Stimulated activated CD8-positive, alpha-beta memory T cell treated with anti-CD3 and anti-CD28 coated beads, Interleukin-7, amount 100 ng/mL, for 4 hours (primary cell): ENCODE data around the gene CFL1.

ENCODE experiments used
- DNase-seq, 2 donors: peaks; one replicate each; pipeline ENCODE4 v3.0.0-alpha.2; 2020; ENCODE audit warnings: low read depth in 2 of 2

CFL1 gene

DNA sequence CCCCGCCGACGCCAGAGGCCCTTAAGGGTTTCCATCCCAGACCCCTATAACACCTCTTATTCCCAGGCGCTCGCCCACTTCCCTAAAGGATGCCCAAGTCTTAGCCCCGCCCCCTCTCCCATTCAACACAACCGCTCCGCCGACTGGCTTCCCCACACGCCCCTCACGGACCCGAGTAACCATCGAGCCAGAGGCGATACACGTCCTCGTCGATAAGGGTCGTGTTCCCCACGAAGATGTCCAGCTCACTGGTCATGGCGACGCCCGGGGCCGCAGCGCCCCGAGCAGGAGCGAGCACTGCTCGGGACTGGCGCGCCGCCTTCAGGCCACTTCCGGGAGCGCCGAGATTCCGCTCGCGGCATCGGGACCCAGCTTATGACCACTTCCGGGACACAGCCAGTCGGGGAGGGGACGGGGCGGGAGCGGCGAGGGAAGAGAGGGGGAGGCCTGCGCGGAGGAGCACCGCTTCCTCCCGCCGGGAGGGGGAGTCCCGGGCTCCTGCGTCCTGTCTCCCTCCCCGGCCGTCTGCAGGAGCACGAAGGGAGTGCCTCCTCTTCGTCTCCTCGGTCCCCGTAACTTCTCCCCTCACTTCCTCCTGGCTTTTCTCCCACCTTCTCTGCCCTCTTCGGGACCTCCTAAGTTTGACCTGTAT lies 30.3 kb upstream of the CFL1 start, which contains the start of gene FIBP:
FIBP (minus strand) TSS at position 309 of the 652 bp plus-strand sequence; CDS start at position 256, 53 bp downstream.
- DNase-seq = peak; percentile 90 to 95

DNA sequence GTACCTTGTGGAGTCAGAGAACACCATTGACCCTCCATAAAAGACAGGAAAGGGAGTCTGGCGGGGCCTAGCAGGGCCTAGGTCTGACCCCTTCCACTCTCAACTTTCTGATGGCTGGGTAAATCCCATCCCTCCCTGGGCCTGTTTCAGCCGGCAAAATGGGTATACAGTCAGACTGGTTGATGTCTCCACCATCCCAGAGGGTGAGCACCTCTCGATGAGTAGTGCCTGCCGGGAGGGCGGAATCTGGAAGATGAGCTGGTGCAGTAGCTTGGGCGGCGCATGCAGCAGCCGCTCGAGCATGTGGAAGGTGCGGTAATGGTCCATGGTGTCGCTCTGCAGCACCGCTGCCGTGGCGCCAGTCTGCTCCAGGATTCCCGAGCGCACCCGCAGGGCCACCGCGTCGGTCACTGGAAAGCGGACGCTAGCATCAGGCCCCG lies 29.8 kb upstream of the CFL1 start:
- DNase-seq = no peak

DNA sequence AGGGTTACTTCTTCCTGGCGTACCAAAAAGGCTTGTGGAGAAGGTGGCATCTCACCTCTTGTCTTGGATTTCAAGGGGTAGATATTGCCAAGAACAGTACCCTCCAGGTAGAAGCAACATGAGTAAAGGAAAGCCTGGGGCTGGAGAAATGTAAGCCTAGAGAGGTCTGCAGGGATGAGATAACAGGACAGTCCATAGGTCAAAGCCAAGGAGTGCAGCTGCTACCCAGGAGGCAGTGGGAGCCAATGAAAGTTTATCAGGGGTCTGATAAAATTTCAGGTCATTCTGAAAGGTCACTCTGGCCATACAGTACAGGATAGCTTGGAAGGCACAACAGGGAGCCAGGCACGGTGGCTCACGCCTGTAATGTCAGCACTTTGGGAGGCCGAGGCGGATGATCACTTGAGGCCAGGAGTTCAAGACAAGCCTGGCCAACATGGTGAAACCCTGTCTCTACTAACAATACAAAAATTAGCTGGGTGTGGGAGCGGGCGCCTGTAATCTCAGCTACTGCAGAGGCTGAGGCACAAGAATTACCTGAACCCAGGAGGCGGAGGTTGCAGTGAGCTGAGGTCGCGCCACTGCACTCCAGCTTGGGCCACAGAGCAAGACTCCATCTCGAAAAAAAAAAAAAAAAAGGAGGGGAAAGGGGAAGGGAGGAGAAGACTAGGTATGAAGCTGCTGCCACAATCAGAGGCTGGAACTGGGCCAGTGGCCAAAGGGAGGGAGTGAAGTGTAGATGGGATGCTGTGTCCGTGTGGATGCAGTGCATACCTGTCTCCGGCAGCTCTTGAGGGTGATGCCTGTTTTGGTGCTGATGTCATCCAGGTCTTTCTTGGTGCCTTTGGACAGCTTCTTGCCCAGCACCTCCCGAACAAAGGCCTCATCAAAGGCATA lies 29.1 kb upstream of the CFL1 start:
- DNase-seq = no peak

- DNase-seq = no peak
These were observed 28.0 kb upstream of the CFL1 start for GRCh38 chr11:65885808-65886536.

- DNase-seq = no peak
These were observed 27.3 kb upstream of the CFL1 start for GRCh38 chr11:65885231-65885630.

DNA sequence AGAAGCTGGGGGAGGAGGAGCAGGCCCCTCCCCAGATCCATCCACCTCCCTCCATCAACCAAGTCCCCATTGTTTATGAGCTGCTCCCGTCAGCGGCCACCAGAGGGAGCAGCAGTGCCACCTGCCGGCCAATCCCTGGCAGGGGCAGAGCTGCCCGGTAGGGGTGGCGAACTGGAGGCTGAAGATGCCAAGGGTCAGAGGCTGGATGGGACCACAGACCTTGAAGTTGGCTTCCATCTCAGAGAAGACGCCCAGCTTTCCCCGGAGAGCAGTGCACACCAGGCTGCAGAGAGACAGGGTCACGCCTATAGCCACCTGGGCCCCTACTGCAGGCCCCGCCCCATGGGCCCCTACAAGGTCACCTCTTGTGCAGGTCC lies 26.7 kb upstream of the CFL1 start:
- DNase-seq = peak; percentile 68

DNA sequence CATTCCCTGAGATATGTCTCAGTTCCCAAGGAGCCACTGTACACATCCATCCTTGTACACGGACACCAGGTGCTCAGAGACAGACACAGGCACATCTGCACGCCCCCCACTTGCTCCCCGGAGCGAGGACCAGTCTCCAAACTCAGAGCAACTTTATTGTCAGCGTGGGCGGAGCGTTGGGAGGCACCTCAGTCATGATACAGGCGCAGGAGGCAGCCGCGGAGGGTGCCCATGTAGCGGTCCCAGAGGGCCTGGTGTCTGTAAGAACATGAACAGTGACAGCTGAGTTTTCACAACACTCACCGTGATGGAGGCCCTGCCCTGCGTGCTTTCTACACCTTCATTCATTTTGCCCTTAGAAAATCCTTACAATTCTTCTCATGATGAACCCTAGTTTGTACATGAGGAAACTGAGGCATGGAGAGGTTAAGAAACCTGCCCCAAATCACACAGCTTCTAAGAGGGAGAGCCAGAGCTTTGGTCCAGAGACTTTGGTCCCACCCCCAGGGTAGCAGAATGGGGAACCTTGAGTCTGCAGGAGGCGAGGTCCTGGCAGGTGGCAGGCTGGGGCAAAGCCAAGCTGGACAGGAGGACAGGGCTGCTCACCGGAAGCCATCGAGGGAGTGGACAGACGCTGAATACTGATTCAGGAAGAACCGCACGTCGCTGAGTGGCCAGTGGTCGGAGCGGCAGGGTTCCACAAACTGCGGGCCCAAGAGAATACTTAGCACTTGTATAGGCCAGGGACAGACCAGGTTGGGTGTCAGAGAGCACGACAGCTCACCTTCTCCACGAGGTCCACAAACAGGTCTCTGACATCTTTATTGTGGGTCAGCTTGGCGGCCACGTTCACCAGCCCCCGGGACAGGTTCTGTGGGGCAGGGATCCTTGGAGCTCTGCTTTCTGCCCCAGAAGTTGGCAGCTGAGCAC lies 26.1 kb upstream of the CFL1 start:
- DNase-seq = no peak

DNA sequence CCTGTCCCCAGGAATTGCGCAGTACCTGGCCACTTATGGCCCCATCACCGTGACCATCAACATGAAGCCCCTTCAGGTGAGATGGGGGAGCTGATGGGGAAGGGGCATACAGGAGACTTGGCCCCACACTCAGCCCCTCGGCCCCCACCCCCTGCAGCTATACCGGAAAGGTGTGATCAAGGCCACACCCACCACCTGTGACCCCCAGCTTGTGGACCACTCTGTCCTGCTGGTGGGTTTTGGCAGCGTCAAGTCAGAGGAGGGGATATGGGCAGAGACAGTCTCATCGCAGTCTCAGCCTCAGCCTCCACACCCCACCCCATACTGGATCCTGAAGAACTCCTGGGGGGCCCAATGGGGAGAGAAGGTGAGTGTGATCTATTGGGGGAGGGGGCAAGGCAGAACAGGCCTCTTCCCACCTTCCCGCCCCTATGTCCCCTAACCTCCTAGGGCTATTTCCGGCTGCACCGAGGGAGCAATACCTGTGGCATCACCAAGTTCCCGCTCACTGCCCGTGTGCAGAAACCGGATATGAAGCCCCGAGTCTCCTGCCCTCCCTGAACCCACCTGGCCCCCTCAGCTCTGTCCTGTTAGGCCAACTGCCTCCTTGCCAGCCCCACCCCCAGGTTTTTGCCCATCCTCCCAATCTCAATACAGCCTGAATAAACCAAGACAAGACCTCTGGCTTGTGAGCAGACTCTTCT lies 25.2 kb upstream of the CFL1 start:
- DNase-seq = no peak

GRCh38 chr11:65882120-65883057 lies 24.4 kb upstream of the CFL1 start:
- DNase-seq = no peak

DNA sequence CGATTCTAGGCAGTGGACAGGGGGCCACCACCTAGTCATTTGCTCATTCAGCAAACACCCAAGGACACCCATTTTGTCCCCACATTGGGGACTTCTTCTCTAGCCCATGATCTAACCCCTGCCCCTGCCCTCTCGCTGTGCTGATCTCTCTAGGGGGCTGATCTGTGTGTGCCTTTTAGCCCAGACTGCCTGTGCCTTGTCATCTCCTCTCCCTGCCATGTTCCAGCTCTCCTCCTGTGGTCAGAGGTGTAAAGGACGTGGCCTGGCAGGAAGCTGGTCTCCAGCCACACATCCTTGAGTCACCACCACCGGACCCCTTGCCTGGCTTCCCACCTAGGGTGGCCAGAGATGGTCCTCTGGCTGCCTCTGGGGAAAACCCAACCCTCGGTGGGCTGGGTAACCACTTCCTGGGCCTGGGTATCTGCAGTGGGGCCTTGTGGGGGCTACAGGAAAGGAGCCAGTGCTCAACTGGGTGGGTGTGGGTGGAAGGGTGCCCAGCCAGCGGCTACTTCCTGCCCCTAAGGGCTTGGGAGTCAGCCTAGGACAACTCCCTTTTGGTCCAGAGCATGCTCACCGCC lies 23.0 kb upstream of the CFL1 start:
- DNase-seq = no peak

- no peak for DNase-seq
These were observed 22.0 kb upstream of the CFL1 start for GRCh38 chr11:65880027-65880426.

DNA sequence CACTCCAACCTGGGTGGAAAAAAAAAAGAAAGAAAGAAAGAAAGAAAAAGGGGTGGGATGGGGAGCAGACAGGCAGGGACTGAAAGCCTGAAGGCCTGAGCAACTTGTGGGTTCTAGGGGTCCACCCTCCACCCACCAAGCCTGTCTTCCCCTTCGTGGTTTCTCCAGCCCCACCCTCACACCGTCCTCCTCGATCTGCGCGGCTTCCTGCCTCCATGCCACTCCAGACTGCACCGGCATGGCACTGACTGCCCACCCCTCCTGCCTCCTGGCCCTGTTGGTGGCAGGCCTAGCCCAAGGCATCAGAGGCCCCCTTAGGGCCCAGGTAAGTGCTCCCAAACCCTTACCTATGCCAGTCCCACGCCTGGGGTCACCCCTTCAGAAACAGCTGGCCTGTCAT lies 21.6 kb upstream of the CFL1 start, which contains the start of gene CTSW:
CTSW (plus strand) TSS at position 221 of the 400 bp plus-strand sequence; CDS start at position 239, 18 bp downstream.
- no peak for DNase-seq

- peak; percentile 87 to 88 for DNase-seq
These were observed 15.6 kb upstream of the CFL1 start for GRCh38 chr11:65873318-65874156.

GRCh38 chr11:65872586-65873317 lies 14.8 kb upstream of the CFL1 start, which contains the start of gene EFEMP2:
Gene EFEMP2 (minus strand): TSS chr11:65872800. CDS start chr11:65872354, 446 bp downstream.
- DNase-seq = no peak

- DNase-seq = no peak
These were observed 14.0 kb upstream of the CFL1 start for GRCh38 chr11:65871811-65872548.
